Endodermal cell (in vitro differentiated cells): Measurements from ENCODE around the gene BUB1. TPM values are rescaled to one million over a fixed set of nuclear protein-coding genes. Genes with fewer than 3 reads are reported as not detected.
"Not testable (repeated sequence)": the region's sequence is repeated elsewhere in the genome, so short reads cannot be mapped to it uniquely, and the experiment has no call there.

ENCODE experiments used
- DNase-seq: peaks from one replicate; pipeline ENCODE4 v3.0.0-alpha.2; 2017
- H3K27ac ChIP-seq: 2 replicates; pipeline ENCODE4 v1.5.1; 2013; ENCODE audit warnings: mild to moderate bottlenecking, low read depth, low read length, moderate library complexity
- H3K27me3 ChIP-seq: 2 replicates; pipeline ENCODE4 v1.6.1; 2013; ENCODE audit warnings: mild to moderate bottlenecking, low read length, moderate library complexity; ENCODE audit not compliant: insufficient read depth, control insufficient read depth, poor library complexity, severe bottlenecking
- H3K36me3 ChIP-seq: 2 replicates; pipeline ENCODE4 v1.7.0; 2013; ENCODE audit warnings: mild to moderate bottlenecking, low read length, moderate library complexity; ENCODE audit not compliant: control insufficient read depth, insufficient read depth
- H3K4me1 ChIP-seq: one replicate; pipeline ENCODE4 v1.7.0; 2013; ENCODE audit warnings: low read length; ENCODE audit not compliant: control insufficient read depth, insufficient read depth
- H3K4me3 ChIP-seq: 2 replicates; pipeline ENCODE4 v1.5.1; 2013; ENCODE audit warnings: mild to moderate bottlenecking, low read length, moderate library complexity
- H3K9ac ChIP-seq: 2 replicates; pipeline ENCODE4 v1.6.1; 2013; ENCODE audit warnings: mild to moderate bottlenecking, low read length, moderate library complexity; ENCODE audit not compliant: poor library complexity, severe bottlenecking; ENCODE audit errors: extremely low read depth
- H3K9me3 ChIP-seq: 2 replicates; pipeline ENCODE4 v1.6.1; 2013; ENCODE audit warnings: mild to moderate bottlenecking, low read length, moderate library complexity; ENCODE audit not compliant: control insufficient read depth
- H3K27ac Mint-ChIP-seq: 2 replicates; pipeline ENCODE4 v1.8.0; 2020; ENCODE audit warnings: mixed read lengths
- H3K27me3 Mint-ChIP-seq: 2 replicates; pipeline ENCODE4 v1.8.0; 2021; ENCODE audit warnings: mild to moderate bottlenecking, mixed read lengths; ENCODE audit not compliant: insufficient read depth
- H3K36me3 Mint-ChIP-seq: 2 replicates; pipeline ENCODE4 v1.8.0; 2020; ENCODE audit warnings: low read depth, mixed read lengths
- H3K4me1 Mint-ChIP-seq: 2 replicates; pipeline ENCODE4 v1.8.0; 2020; ENCODE audit warnings: mixed read lengths
- H3K4me3 Mint-ChIP-seq: 2 replicates; pipeline ENCODE4 v1.8.0; 2020; ENCODE audit warnings: mild to moderate bottlenecking, moderate library complexity, mixed read lengths
- H3K9me3 Mint-ChIP-seq: 2 replicates; pipeline ENCODE4 v1.8.0; 2020; ENCODE audit warnings: mild to moderate bottlenecking, mixed read lengths
- WGBS, 2 experiments: methylation state at CpG; one replicate each; pipeline versions ENCODE4 v1.1.5 to v1.1.7; 2013; ENCODE audit warnings: missing lambda C conversion rate in 2 of 2, mixed read lengths in 1 of 2; ENCODE audit not compliant: insufficient coverage in 1 of 2, insufficient read length in 1 of 2; 5-methylcytosine and 5-hydroxymethylcytosine counted together
- total RNA-seq, 2 donors: library from RNA; stranded (reverse); fragmentation: NEBNext Ultra II Directional in 1 of 2; extraction: Animal tissue kit (Norgen Biotek cat#: 25700) in 1 of 2; gene quantifications; 2 replicates in 1 of 2; 3 replicates in 1 of 2; pipeline ENCODE4 v1.2.1, GENCODE V29; 2021
- TF ChIP-seq, protein P1 (sequence below): fragments of 200-600 bp; sonication (generic); conservative IDR thresholded peaks from 2 replicates; pipeline ENCODE4 v1.5.0; 2021; ENCODE audit warnings: antibody characterized with exemption, mild to moderate bottlenecking

The BUB1 gene
- total RNA-seq, 2 donors from 2014 or later = 68.3 to 118 TPM

DNA sequence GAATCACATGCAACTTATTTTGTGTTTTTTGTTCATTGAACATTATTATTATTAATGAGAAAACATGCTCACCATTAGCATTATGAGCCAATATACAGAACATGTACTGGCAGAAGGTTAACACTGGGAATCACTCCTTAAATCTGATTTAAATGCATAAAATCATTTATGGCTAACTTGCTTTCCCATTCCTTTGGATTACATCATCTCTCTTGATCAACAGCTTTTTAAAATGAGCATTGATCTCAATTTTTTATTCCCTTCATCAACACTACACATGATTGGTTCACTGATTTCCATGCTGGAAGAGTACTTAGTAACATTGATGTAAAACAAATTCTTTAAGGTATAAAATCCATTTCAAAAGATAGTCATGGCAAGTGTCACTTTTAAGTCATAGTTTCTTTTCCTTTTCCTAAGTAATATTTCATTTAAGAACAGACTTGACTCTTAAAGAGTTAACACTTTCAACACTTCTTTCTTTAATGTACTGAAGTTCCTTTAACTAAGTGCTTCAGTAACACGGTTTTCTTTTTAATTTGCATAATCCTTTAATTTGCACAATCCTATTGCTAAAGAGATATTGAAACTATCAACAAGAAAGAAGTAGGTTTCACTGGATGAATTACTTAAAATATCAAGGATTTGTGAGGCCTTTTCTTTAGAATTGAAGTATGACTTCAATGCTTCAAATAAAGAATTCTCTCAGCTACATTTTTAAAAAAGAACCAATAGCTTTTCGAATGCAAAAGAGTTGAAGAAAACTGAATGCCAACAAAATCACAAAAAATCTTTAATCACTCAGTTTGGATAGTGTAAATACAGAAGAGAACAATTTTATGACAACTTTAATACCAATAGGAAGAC lies 24.9 kb upstream of the BUB1 start:
- Histone ChIP-seq H3K36me3 (no peaks in the 10 kb centered on the region), H3K9ac (no peak overlapping the region), H3K27me3 (no peaks in the 10 kb centered on the region), H3K9me3 (no peaks in the 10 kb centered on the region), H3K4me3 (no peak overlapping the region), H3K4me1 (no peaks in the 10 kb centered on the region), H3K27ac (no peak overlapping the region)
- DNase-seq = no peak
- 39% methylated on average over 2 of the region's 2 CpGs; no CpG with 5 or more reads in 1 of the 2 experiments for WGBS, 2 experiments
- Mint-ChIP-seq H3K4me1 (peaks cover 15% of the 10 kb centered on the region), H3K36me3 (no peaks in the 10 kb centered on the region), H3K9me3 (no peaks in the 10 kb centered on the region), H3K27ac (no peak overlapping the region), H3K4me3 (no peak overlapping the region), H3K27me3 (peaks cover 7% of the 10 kb centered on the region)
- TF ChIP-seq, protein P1, sequence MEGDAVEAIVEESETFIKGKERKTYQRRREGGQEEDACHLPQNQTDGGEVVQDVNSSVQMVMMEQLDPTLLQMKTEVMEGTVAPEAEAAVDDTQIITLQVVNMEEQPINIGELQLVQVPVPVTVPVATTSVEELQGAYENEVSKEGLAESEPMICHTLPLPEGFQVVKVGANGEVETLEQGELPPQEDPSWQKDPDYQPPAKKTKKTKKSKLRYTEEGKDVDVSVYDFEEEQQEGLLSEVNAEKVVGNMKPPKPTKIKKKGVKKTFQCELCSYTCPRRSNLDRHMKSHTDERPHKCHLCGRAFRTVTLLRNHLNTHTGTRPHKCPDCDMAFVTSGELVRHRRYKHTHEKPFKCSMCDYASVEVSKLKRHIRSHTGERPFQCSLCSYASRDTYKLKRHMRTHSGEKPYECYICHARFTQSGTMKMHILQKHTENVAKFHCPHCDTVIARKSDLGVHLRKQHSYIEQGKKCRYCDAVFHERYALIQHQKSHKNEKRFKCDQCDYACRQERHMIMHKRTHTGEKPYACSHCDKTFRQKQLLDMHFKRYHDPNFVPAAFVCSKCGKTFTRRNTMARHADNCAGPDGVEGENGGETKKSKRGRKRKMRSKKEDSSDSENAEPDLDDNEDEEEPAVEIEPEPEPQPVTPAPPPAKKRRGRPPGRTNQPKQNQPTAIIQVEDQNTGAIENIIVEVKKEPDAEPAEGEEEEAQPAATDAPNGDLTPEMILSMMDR = no peak

DNA sequence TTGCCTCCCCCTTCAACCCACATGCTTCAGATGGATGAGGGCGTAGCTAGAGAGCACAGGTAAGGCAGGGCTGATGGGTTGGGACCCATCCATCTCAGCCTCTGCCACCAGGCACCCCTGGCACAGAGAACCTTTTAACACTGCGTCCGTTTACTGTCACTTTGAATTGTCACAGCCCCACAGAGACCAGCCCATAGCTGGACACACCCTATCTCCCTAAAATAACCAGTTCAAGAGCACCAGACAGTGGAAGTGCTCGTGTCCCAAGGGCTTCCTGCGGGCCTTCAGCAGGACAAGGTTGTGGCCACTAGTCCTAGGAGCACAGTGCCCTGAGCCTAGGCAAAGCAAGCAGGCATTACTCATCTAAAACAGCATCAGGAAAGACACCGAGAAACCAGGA lies 20.4 kb upstream of the BUB1 start:
- H3K4me3 ChIP-seq, H3K9me3 Mint-ChIP-seq, H3K36me3 Mint-ChIP-seq, H3K4me3 Mint-ChIP-seq, H3K9ac ChIP-seq, H3K27me3 Mint-ChIP-seq, H3K9me3 ChIP-seq, H3K4me1 ChIP-seq, H3K27ac Mint-ChIP-seq, H3K27me3 ChIP-seq, DNase-seq, H3K36me3 ChIP-seq, H3K27ac ChIP-seq: not testable (repeated sequence)
- WGBS, 2 experiments = no CpG with 5 or more reads among the region's 6 CpGs
- peaks cover 28% of the 10 kb centered on the region for H3K4me1 Mint-ChIP-seq

DNA sequence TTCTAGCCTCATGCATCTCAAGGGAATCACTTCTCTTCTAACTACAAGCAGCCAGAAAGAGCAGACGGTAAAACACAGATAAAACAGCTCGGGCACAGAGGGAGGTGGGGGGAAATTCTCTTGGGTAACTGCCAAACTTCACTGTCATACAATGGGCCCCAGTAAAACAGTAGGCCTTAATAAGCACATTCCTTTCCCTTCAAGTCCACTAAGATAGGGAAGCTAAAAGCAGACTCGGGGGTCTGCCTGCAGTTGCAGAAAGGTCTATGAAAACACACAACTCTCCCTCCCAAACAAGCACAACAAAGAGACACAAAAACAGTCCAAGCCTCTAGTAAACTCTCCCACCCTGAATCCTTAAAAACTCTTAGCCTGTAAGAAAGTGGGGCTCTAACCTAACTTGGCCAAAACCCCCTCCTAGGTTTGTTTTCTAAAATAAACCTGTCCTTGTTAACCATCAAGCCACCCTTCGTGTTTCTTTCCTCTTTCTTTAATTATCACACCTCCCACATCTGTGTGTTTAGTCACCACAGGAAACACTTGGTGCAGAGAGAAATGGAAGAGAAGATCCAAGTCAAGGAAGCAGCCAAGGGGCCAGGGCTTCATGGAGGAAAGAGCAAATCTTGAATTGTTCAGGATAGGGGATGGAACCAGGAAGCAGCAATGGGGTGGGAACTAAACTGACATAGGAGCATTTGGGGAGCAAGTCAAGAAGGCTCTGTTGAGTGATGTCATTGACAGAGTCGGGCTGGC lies 17.5 kb upstream of the BUB1 start:
- not testable (repeated sequence) for H3K4me1 ChIP-seq, H3K27ac ChIP-seq, DNase-seq, H3K9me3 ChIP-seq, H3K36me3 Mint-ChIP-seq, H3K9me3 Mint-ChIP-seq, H3K9ac ChIP-seq, H3K4me3 ChIP-seq, H3K4me3 Mint-ChIP-seq, H3K36me3 ChIP-seq, H3K27me3 ChIP-seq, H3K27ac Mint-ChIP-seq, H3K27me3 Mint-ChIP-seq
- 75% methylated on average over 4 of the region's 5 CpGs; no CpG with 5 or more reads in 1 of the 2 experiments for WGBS, 2 experiments
- H3K4me1 Mint-ChIP-seq = peaks cover 24% of the 10 kb centered on the region

DNA sequence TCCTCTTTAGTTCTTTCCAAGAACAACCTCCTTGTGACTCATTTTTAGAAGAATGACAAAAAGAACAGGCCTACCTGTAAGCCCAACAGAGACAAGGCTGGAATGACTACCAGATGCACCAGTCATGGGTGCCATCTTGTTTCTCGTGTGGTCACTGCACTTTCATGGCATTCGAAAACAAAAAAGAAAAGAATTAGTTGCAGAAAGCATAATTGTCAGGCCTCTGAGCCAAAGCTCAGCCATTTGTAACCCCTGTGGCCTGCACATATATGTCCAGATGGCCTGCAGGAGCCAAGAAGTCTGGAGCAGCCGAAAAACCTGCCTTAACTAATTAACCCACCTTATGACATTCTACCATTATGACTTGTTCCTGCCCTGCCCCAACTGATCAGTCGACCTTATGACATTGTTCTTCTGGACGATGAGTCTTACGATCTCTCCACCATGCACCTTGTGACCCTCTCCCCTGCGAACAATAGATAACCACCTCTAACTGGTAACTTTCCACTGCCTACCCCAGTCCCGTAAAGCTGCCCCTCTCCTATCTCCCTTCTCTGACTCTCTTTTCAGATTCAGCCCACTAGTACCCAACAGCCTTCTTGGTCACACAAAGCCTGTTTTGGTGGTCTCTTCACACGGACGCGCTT lies 13.9 kb upstream of the BUB1 start:
- H3K9ac ChIP-seq = no peak overlapping the region
- H3K27ac ChIP-seq = no peak overlapping the region
- H3K27ac Mint-ChIP-seq = no peak overlapping the region
- no peak for DNase-seq
- H3K4me3 Mint-ChIP-seq = no peak overlapping the region
- TF ChIP-seq, protein P1 = no peak
- H3K9me3 Mint-ChIP-seq = peaks cover 14% of the 10 kb centered on the region
- H3K27me3 Mint-ChIP-seq = peaks cover 6% of the 10 kb centered on the region
- no peaks in the 10 kb centered on the region for H3K36me3 ChIP-seq
- peaks cover 4% of the 10 kb centered on the region for H3K4me1 ChIP-seq
- H3K4me3 ChIP-seq = no peak overlapping the region
- peaks cover 10% of the 10 kb centered on the region for H3K36me3 Mint-ChIP-seq
- H3K9me3 ChIP-seq = peaks cover 9% of the 10 kb centered on the region
- no peaks in the 10 kb centered on the region for H3K27me3 ChIP-seq
- 93% methylated on average over 9 to 11 of the region's 11 CpGs for WGBS, 2 experiments
- peaks cover 47% of the 10 kb centered on the region for H3K4me1 Mint-ChIP-seq
